ENCODE results near the gene ABLIM2.

DNA sequence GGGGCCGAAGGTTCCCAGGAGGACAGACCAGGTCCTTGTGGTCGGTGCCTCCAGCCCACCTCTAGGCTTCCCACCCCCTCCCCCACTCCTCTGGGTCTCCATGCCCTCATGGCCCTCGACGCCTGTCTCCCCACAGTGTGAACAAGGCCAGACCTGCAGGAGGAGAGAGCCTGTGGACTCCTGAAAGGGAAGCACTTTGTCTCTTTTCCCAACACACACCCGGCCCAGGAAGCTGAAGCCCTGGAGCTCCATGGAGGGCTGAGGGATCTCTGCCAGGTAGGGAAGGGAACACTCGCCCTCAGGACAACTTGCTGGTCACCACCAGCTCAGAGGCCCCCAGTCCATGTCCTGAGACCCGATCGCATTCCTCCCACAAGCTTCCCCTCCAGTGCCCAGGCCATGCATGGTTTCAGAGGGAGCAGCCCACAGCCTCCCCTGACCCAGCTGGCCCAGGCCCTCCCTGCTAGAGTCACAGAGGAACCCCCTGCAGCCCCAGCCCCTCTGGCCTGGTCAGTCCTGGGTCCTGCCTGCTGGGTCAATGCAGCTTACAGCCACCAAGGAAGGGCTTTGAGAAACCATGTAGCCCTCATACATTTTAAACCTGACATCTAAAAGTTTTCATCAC, 60.8 kb downstream of the ABLIM2 start:
- TF ChIP-seq POLR2AphosphoS5 (IDR thresholded peaks at IDR 0.05), result no peak
- TF ChIP-seq, protein P1, sequence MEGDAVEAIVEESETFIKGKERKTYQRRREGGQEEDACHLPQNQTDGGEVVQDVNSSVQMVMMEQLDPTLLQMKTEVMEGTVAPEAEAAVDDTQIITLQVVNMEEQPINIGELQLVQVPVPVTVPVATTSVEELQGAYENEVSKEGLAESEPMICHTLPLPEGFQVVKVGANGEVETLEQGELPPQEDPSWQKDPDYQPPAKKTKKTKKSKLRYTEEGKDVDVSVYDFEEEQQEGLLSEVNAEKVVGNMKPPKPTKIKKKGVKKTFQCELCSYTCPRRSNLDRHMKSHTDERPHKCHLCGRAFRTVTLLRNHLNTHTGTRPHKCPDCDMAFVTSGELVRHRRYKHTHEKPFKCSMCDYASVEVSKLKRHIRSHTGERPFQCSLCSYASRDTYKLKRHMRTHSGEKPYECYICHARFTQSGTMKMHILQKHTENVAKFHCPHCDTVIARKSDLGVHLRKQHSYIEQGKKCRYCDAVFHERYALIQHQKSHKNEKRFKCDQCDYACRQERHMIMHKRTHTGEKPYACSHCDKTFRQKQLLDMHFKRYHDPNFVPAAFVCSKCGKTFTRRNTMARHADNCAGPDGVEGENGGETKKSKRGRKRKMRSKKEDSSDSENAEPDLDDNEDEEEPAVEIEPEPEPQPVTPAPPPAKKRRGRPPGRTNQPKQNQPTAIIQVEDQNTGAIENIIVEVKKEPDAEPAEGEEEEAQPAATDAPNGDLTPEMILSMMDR (IDR thresholded peaks at IDR 0.05), result no peak
- TF ChIP-seq POLR2A (IDR thresholded peaks at IDR 0.05), result no peak
